GM12874 (cell line): ENCODE measurements around the gene TMEM43.

Source experiments
- CTCF ChIP-seq: IDR thresholded peaks from 2 replicates; pipeline ENCODE4 v1.5.1; 2011; ENCODE audit warnings: low read depth, mild to moderate bottlenecking, control low read depth, low read length, moderate library complexity; ENCODE audit not compliant: insufficient read depth

Gene TMEM43

GRCh38 chr3:14126887-14127505 is 2.1 kb downstream of the TMEM43 start:
- TF ChIP-seq CTCF: no peak

GRCh38 chr3:14127516-14128161 is 2.8 kb downstream of the TMEM43 start:
- no peak for TF ChIP-seq CTCF

GRCh38 chr3:14128724-14129123 is 3.9 kb downstream of the TMEM43 start:
- no peak for TF ChIP-seq CTCF

GRCh38 chr3:14129296-14129695 is 4.4 kb downstream of the TMEM43 start:
- TF ChIP-seq CTCF: no peak

GRCh38 chr3:14130230-14130629 is 5.4 kb downstream of the TMEM43 start:
- TF ChIP-seq CTCF: no peak

- no peak for TF ChIP-seq CTCF
Measured at GRCh38 chr3:14130707-14131106, 5.9 kb downstream of the TMEM43 start.

GRCh38 chr3:14131134-14131533 is 6.3 kb downstream of the TMEM43 start:
- no peak for TF ChIP-seq CTCF

- TF ChIP-seq CTCF: no peak
Measured at GRCh38 chr3:14132120-14132519, 7.3 kb downstream of the TMEM43 start.
